ENCODE results near the gene WDR47. TPM values are rescaled to one million over a fixed set of nuclear protein-coding genes. Genes with fewer than 3 reads are reported as not detected.

The WDR47 gene
- total RNA-seq, 1 donor from 2014 or later = 20.0 TPM

GRCh38 chr1:109078317-109078716, 36.4 kb upstream of the WDR47 start:
- Histone ChIP-seq H3K4me1 (peaks cover 38% of the 10 kb centered on the region), H3K36me3 (peaks cover 6% of the 10 kb centered on the region), H3K4me3 (no peak overlapping the region), H3K27me3 (ENCODE audit: low read depth) (no peaks in the 10 kb centered on the region), H3K27ac (replicated peaks) (peak overlapping the region; percentile 37), H3K9me3 (replicated peaks) (no peaks in the 10 kb centered on the region)
- no peak for DNase-seq
- TF ChIP-seq CTCF (IDR thresholded peaks at IDR 0.05; ENCODE audit: borderline replicate concordance) = no peak
- intact Hi-C loops (cut with micrococcal nuclease) = no loop called here

GRCh38 chr1:109075531-109076490, 33.9 kb upstream of the WDR47 start, which contains the start of gene TAF13:
Gene TAF13, minus strand, starts transcription at chr1:109076003. Its CDS starts 56 bp downstream, at chr1:109075947.
- intact Hi-C loops (cut with micrococcal nuclease) = no loop called here
- Histone ChIP-seq H3K27ac (replicated peaks) (peak within 1 kb of the TSS; percentile 99), H3K4me1 (peaks cover 43% of the 10 kb centered on the region), H3K36me3 (peaks cover 19% of the 10 kb centered on the region), H3K4me3 (peak within 1 kb of the TSS; percentile 93), H3K9me3 (replicated peaks) (no peaks in the 10 kb centered on the region), H3K27me3 (ENCODE audit: low read depth) (no peaks in the 10 kb centered on the region)
- TF ChIP-seq CTCF (IDR thresholded peaks at IDR 0.05; ENCODE audit: borderline replicate concordance) = peak; percentile 58
- peak; percentile 96 for DNase-seq

GRCh38 chr1:109069294-109069693, 27.4 kb upstream of the WDR47 start:
- Histone ChIP-seq H3K4me3 (no peak overlapping the region), H3K9me3 (replicated peaks) (no peaks in the 10 kb centered on the region), H3K27me3 (ENCODE audit: low read depth) (no peaks in the 10 kb centered on the region), H3K4me1 (peaks cover 18% of the 10 kb centered on the region), H3K27ac (replicated peaks) (no peak overlapping the region), H3K36me3 (peaks cover 68% of the 10 kb centered on the region)
- DNase-seq = no peak
- intact Hi-C loops (cut with micrococcal nuclease) = no loop called here
- TF ChIP-seq CTCF (IDR thresholded peaks at IDR 0.05; ENCODE audit: borderline replicate concordance) = no peak

DNA sequence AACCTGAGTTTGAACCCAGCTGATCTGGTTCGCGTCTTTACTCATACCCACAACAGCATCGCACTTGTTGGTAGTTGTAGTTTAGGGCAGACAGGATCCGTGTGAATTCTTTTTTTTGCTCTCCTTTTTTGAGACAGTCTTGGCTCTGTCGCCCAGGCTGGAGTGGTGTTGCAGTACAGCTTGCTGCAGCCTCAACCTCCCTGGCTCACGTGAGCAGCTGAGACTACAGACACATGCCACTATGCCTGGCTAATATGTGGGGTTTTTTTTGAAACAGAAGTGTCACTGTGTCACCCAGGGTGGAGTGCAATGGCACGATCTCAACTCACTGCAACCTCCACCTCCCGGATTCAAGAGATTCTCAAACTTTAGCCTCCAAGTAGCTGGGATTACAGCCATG, 26.0 kb upstream of the WDR47 start:
- H3K4me3 ChIP-seq = no peak overlapping the region
- no peak overlapping the region for H3K27ac ChIP-seq (replicated peaks)
- peaks cover 71% of the 10 kb centered on the region for H3K36me3 ChIP-seq
- DNase-seq = no peak
- no peaks in the 10 kb centered on the region for H3K9me3 ChIP-seq (replicated peaks)
- intact Hi-C loops (cut with micrococcal nuclease) = no loop called here
- no peak for TF ChIP-seq CTCF (IDR thresholded peaks at IDR 0.05; ENCODE audit: borderline replicate concordance)
- peaks cover 17% of the 10 kb centered on the region for H3K4me1 ChIP-seq
- no peaks in the 10 kb centered on the region for H3K27me3 ChIP-seq (ENCODE audit: low read depth)

DNA sequence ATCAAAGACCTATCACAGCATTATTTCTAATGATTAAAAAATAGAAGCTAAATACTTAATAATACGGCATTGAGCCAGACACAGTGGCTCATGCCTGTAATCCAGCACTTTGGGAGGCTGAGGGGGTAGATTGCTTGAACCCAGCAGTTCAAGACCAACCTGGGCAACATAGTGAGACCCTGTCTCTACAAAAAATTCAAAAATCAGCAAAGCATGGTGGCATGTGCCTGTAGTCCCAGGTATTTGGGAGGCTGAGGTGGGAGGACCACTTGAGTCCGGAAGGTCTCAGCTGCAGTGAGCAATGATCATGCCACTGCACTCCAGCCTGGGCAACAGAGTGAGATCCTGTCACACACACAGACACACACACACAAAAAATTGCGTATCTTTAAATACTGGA, 23.2 kb upstream of the WDR47 start:
- H3K36me3 ChIP-seq = peaks cover 61% of the 10 kb centered on the region
- no peak overlapping the region for H3K4me3 ChIP-seq
- peaks cover 7% of the 10 kb centered on the region for H3K4me1 ChIP-seq
- H3K27me3 ChIP-seq (ENCODE audit: low read depth) = no peaks in the 10 kb centered on the region
- no peaks in the 10 kb centered on the region for H3K9me3 ChIP-seq (replicated peaks)
- no peak for TF ChIP-seq CTCF (IDR thresholded peaks at IDR 0.05; ENCODE audit: borderline replicate concordance)
- no peak for DNase-seq
- intact Hi-C loops (cut with micrococcal nuclease) = no loop called here
- H3K27ac ChIP-seq (replicated peaks) = no peak overlapping the region

Data from left ventricle myocardium inferior (tissue), 1 donor.